Stromal cell of bone marrow (primary cell): Measurements from ENCODE around the gene MAP3K13.
A peak's percentile ranks its signal among the peaks of the same experiment; 100 is the strongest.
"Not testable (repeated sequence)": the region's sequence is repeated elsewhere in the genome, so short reads cannot be mapped to it uniquely, and the experiment has no call there.

Source experiments
- DNase-seq: peaks from one replicate; pipeline ENCODE4 v3.0.0-alpha.2; 2012; ENCODE audit warnings: low read depth

The MAP3K13 gene

GRCh38 chr3:185342459-185343174 is 20.3 kb upstream of the MAP3K13 start:
- no peak for DNase-seq

- no peak for DNase-seq
These were observed 15.5 kb upstream of the MAP3K13 start for GRCh38 chr3:185347399-185347798.

- no peak for DNase-seq
These were observed 12.1 kb upstream of the MAP3K13 start for GRCh38 chr3:185350841-185351240.

GRCh38 chr3:185351396-185351795 is 11.5 kb upstream of the MAP3K13 start:
- no peak for DNase-seq

- no peak for DNase-seq
These were observed 9.7 kb upstream of the MAP3K13 start for GRCh38 chr3:185353225-185353624.

- DNase-seq = no peak
These were observed 8.9 kb upstream of the MAP3K13 start for GRCh38 chr3:185353823-185354614.

GRCh38 chr3:185356499-185356898 is 6.4 kb upstream of the MAP3K13 start:
- DNase-seq = no peak

GRCh38 chr3:185361920-185362319 is 1.0 kb upstream of the MAP3K13 start:
- DNase-seq = peak; percentile 65

GRCh38 chr3:185363662-185364203 is 797 bp downstream of the MAP3K13 start:
- no peak for DNase-seq

- DNase-seq = no peak
These were observed 2.5 kb downstream of the MAP3K13 start for GRCh38 chr3:185365291-185366073.

- DNase-seq = no peak
These were observed 3.1 kb downstream of the MAP3K13 start for GRCh38 chr3:185366074-185366335.

- DNase-seq = no peak
These were observed 4.0 kb downstream of the MAP3K13 start for GRCh38 chr3:185366913-185367312.

GRCh38 chr3:185370349-185370748 is 7.4 kb downstream of the MAP3K13 start:
- DNase-seq = not testable (repeated sequence)

GRCh38 chr3:185371306-185372074 is 8.6 kb downstream of the MAP3K13 start:
- DNase-seq = no peak

- DNase-seq = no peak
These were observed 18.6 kb downstream of the MAP3K13 start for GRCh38 chr3:185381320-185382058.

GRCh38 chr3:185382154-185382553 is 19.2 kb downstream of the MAP3K13 start:
- no peak for DNase-seq

GRCh38 chr3:185386515-185386914 is 23.6 kb downstream of the MAP3K13 start:
- DNase-seq = not testable (repeated sequence)

GRCh38 chr3:185387646-185388045 is 24.7 kb downstream of the MAP3K13 start:
- DNase-seq = no peak

GRCh38 chr3:185393055-185393454 is 30.1 kb downstream of the MAP3K13 start:
- no peak for DNase-seq

- DNase-seq = no peak
These were observed 34.7 kb downstream of the MAP3K13 start for GRCh38 chr3:185397676-185398075.
